Measurements from ENCODE around the gene BUD23. TPM values are rescaled to one million over a fixed set of nuclear protein-coding genes. Genes with fewer than 3 reads are reported as not detected.

The BUD23 gene
- total RNA-seq, 1 experiment from 2014 or later: 78.1 TPM

GRCh38 chr7:73727952-73728351 is 44.6 kb downstream of the BUD23 start:
- no peaks in the 10 kb centered on the region for H3K79me1 ChIP-seq (ENCODE audit: insufficient read depth, low read depth, low read length, poor library complexity, severe bottlenecking)
- no CpG with 5 or more reads among the region's 3 CpGs for whole genome bisulfite sequencing (ENCODE audit: extremely low coverage, insufficient read length, low lambda C conversion rate)
- no peaks in the 10 kb centered on the region for H4K20me1 ChIP-seq (ENCODE audit: control insufficient read depth, insufficient read depth, insufficient read length)
- no peak overlapping the region for H3K4ac ChIP-seq (ENCODE audit: low read depth, low read length)
- H3K27me3 ChIP-seq (ENCODE audit: insufficient read depth, low read length): no peaks in the 10 kb centered on the region
- no peak overlapping the region for H2AFZ ChIP-seq (ENCODE audit: low read length)
- Mint-ChIP-seq H3K4me3 (no peak overlapping the region), H3K9me3 (no peaks in the 10 kb centered on the region), H3K36me3 (ENCODE audit: insufficient read depth in 1 of 3, low read depth in 3 of 3) (no peaks in the 10 kb centered on the region), H3K4me1 (peaks cover 9 to 13% of the 10 kb centered on the region in 2 experiments), H3K27me3 (ENCODE audit: low read depth) (peaks cover 2% of the 10 kb centered on the region), H3K27ac (no peak overlapping the region; a peak in 1 of 7 replicates)
- no peak overlapping the region for H4K91ac ChIP-seq (ENCODE audit: insufficient read length, low read depth, low read length)
- H3K18ac ChIP-seq (ENCODE audit: insufficient read length, low read depth, low read length): no peak overlapping the region
- no peak overlapping the region for H2BK15ac ChIP-seq (ENCODE audit: low read depth, low read length)
- H3K79me2 ChIP-seq (ENCODE audit: insufficient read depth, low read length): no peaks in the 10 kb centered on the region
- no peaks in the 10 kb centered on the region for H3K9me3 ChIP-seq (ENCODE audit: control insufficient read depth, low read depth, low read length)
- no peak overlapping the region for H3T11ph ChIP-seq (ENCODE audit: low read length)
- H3K14ac ChIP-seq (ENCODE audit: insufficient read depth, low read length): no peak overlapping the region
- H3K23ac ChIP-seq (ENCODE audit: insufficient read length, low read depth, low read length): no peak overlapping the region
- no peak overlapping the region for H3K27ac ChIP-seq (ENCODE audit: insufficient read length, low read depth, low read length)
- TF ChIP-seq CTCF (conservative IDR thresholded peaks at IDR 0.05): no peak
- H3K56ac ChIP-seq (ENCODE audit: insufficient read length, low read depth, low read length): no peak overlapping the region
- no peaks in the 10 kb centered on the region for H3K23me2 ChIP-seq (ENCODE audit: insufficient read length, low read depth, low read length, poor library complexity, severe bottlenecking)
- H2AK5ac ChIP-seq (ENCODE audit: insufficient read length, low read length): no peak overlapping the region
- H2BK20ac ChIP-seq (ENCODE audit: low read depth, low read length, poor library complexity, severe bottlenecking): no peak overlapping the region
- no peak overlapping the region for H4K5ac ChIP-seq (ENCODE audit: insufficient read length, low read depth, low read length)
- H4K8ac ChIP-seq (replicated peaks; ENCODE audit: insufficient read length, low read depth, low read length): no peak overlapping the region
- no peak for DNase-seq
- no peak overlapping the region for H2BK120ac ChIP-seq (ENCODE audit: low read depth, low read length, poor library complexity, severe bottlenecking)
- H3K4me1 ChIP-seq (ENCODE audit: insufficient read depth, low read length): no peaks in the 10 kb centered on the region
- no peak overlapping the region for H3K9ac ChIP-seq (ENCODE audit: extremely low read depth, insufficient read length, low read length)
- H2BK12ac ChIP-seq (ENCODE audit: insufficient read length, low read depth, low read length): no peak overlapping the region
- no peak overlapping the region for H2BK5ac ChIP-seq (ENCODE audit: insufficient read length, low read length)
- H3K4me2 ChIP-seq (ENCODE audit: insufficient read depth, insufficient read length, low read length): no peak overlapping the region
